ENCODE results near the gene PPID. TPM values are rescaled to one million over a fixed set of nuclear protein-coding genes. Genes with fewer than 3 reads are reported as not detected.
"Not testable (repeated sequence)": the region's sequence is repeated elsewhere in the genome, so short reads cannot be mapped to it uniquely, and the experiment has no call there.

The PPID gene
- total and polyA plus RNA-seq, 9 of the 15 experiments (the other 6 are each of a cell fraction or from before 2014, with no cell fraction given), result 46.5 to 160 (median 98.6) TPM

- H3K4me2 ChIP-seq (ENCODE audit: insufficient read depth, low read length); DNase-seq (ENCODE audit: extremely low read depth in 1 of 4, low spot score in 3 of 4); H4K20me1 ChIP-seq (replicated peaks; ENCODE audit: control insufficient read depth, insufficient read depth, low read length); POLR2A ChIA-PET; intact Hi-C loops (cut with micrococcal nuclease); FAIRE-seq; H3K27me3 ChIP-seq (ENCODE audit: control insufficient read depth in 2 of 2, insufficient read depth in 2 of 2, low read length in 2 of 2); H3K36me3 ChIP-seq (ENCODE audit: control insufficient read depth, insufficient read depth, low read length); H3K4me3 ChIP-seq; H3K9me3 ChIP-seq (replicated peaks; ENCODE audit: control insufficient read depth, insufficient read depth, low read depth, low read length); H3K79me2 ChIP-seq (ENCODE audit: control insufficient read depth, insufficient read depth, low read length); CTCF ChIA-PET (ENCODE audit: low intra/inter-chr PET ratio); H3K9ac ChIP-seq (ENCODE audit: insufficient read depth in 1 of 2, low read depth in 2 of 2, low read length in 2 of 2); BruUV-seq (replicated peaks); H2AFZ ChIP-seq (ENCODE audit: low read depth, low read length); in situ Hi-C loops (cut with MboI); H3K9me1 ChIP-seq (ENCODE audit: control insufficient read depth, insufficient read depth, low read length); H3K4me1 ChIP-seq (replicated peaks in 1 of 2; ENCODE audit: control insufficient read depth in 2 of 2, insufficient read depth in 2 of 2, low read length in 2 of 2); TF ChIP-seq ZBTB40 (CRISPR knock-in tag; IDR thresholded peaks at IDR 0.05): not testable (repeated sequence)
- WGBS (ENCODE audit: insufficient coverage, low coverage, missing lambda C conversion rate), result 34% methylated on average over 4 of the region's 4 CpGs
- peak; percentile 20; the same call in 2 of the 3 replicates for ATAC-seq
- peak overlapping the region; percentile 44; the same call in 2 of the 3 replicates for H3K27ac ChIP-seq (ENCODE audit: extremely low read depth, low read depth, low read length)
- TF ChIP-seq ZBTB40 (IDR thresholded peaks at IDR 0.05) (peak; percentile 62), PHB2 (IDR thresholded peaks at IDR 0.05; ENCODE audit: low read depth) (peak; percentile 51; the same call in 1 of the 2 replicates), LARP7 (IDR thresholded peaks at IDR 0.05) (peak; percentile 94; the same call in 1 of the 2 replicates), ZBTB26 (CRISPR knock-in tag; IDR thresholded peaks at IDR 0.05) (peak; percentile 86; the same call in 1 of the 2 replicates), EHMT2 (IDR thresholded peaks at IDR 0.05) (peak; percentile 76), HBP1 (CRISPR knock-in tag; IDR thresholded peaks at IDR 0.05) (peak; percentile 94), HDGF (IDR thresholded peaks at IDR 0.05) (0 out of 2 replicates have a peak, but pooled peaks have one; percentile 49), RAD21 (CRISPR knock-in tag; conservative IDR thresholded peaks at IDR 0.05 in 1 of 2, IDR thresholded peaks at IDR 0.05 in 1 of 2) (peak in 1 of 2 experiments; percentile 6; a peak in 1 of 4 replicates), BRD9 (IDR thresholded peaks at IDR 0.05; ENCODE audit: low read depth, partially characterized antibody) (peak; percentile 60)
Observed at GRCh38 chr4:158663255-158663654, 59.9 kb downstream of the PPID start.
